CD14-positive monocyte (primary cell): ENCODE results near the gene LRRK2. TPM values are rescaled to one million over a fixed set of nuclear protein-coding genes. Genes with fewer than 3 reads are reported as not detected.
A peak's percentile ranks its signal among the peaks of the same experiment; 100 is the strongest.

ENCODE experiments used
- DNase-seq, 3 donors: peaks; one replicate each; pipeline ENCODE4 v3.0.0-alpha.2; 2011 to 2022
- H2AFZ ChIP-seq: 2 replicates; pipeline ENCODE4 v1.6.0; 2012; ENCODE audit warnings: mild to moderate bottlenecking, low read depth, low read length, inconsistent platforms; ENCODE audit not compliant: insufficient read depth, poor library complexity, severe bottlenecking
- H3K27ac ChIP-seq, 2 donors: 1 replicate in 1 of 2; 2 replicates in 1 of 2; pipeline ENCODE4 v1.5.1; 2012 to 2013; ENCODE audit warnings: low read length in 2 of 2, control low read depth in 1 of 2, inconsistent platforms in 1 of 2, low read depth in 1 of 2, mild to moderate bottlenecking in 1 of 2
- H3K27me3 ChIP-seq, 2 donors: one replicate each; pipeline versions ENCODE4 v1.6.0 to v1.6.1; 2011 to 2013; ENCODE audit warnings: low read length in 2 of 2; ENCODE audit not compliant: control insufficient read depth in 2 of 2, insufficient read depth in 2 of 2
- H3K36me3 ChIP-seq, 2 donors: replicated peaks in 1 of 2; 1 replicate in 1 of 2; 2 replicates in 1 of 2; pipeline versions ENCODE4 v1.5.1 to v1.6.1; 2012 to 2013; ENCODE audit warnings: low read length in 2 of 2, control low read depth in 1 of 2, inconsistent platforms in 1 of 2, mild to moderate bottlenecking in 1 of 2; ENCODE audit not compliant: insufficient read depth in 2 of 2, control insufficient read depth in 1 of 2
- H3K4me1 ChIP-seq, 2 donors: 1 replicate in 1 of 2; 2 replicates in 1 of 2; pipeline versions ENCODE4 v1.5.1 to v1.6.1; 2012 to 2013; ENCODE audit warnings: low read length in 2 of 2, control low read depth in 1 of 2, inconsistent platforms in 1 of 2, mild to moderate bottlenecking in 1 of 2, moderate library complexity in 1 of 2; ENCODE audit not compliant: insufficient read depth in 2 of 2, control insufficient read depth in 1 of 2
- H3K4me2 ChIP-seq: replicated peaks from 2 replicates; pipeline ENCODE3; 2012; ENCODE audit warnings: low read length, moderate library complexity, mild to moderate bottlenecking; ENCODE audit not compliant: poor library complexity, severe bottlenecking; ENCODE audit errors: extremely low read depth
- H3K4me3 ChIP-seq, 3 experiments: fragments of 200-600 bp in 1 of 3; sonication (generic) in 1 of 3; replicated peaks in 1 of 3; 1 replicate in 2 of 3; 2 replicates in 1 of 3; pipeline ENCODE4 v1.5.1; 2011 to 2013; ENCODE audit warnings: low read length in 3 of 3, mild to moderate bottlenecking in 3 of 3, control low read depth in 2 of 3, low read depth in 2 of 3, inconsistent platforms in 1 of 3, moderate library complexity in 1 of 3
- H3K79me2 ChIP-seq: 2 replicates; pipeline ENCODE4 v1.6.0; 2012; ENCODE audit warnings: mild to moderate bottlenecking, control low read depth, inconsistent platforms, low read length, moderate library complexity; ENCODE audit not compliant: insufficient read depth
- H3K9ac ChIP-seq: 2 replicates; pipeline ENCODE4 v1.6.0; 2017; ENCODE audit warnings: low read length, mild to moderate bottlenecking; ENCODE audit not compliant: insufficient read depth, poor library complexity, severe bottlenecking
- H3K9me3 ChIP-seq, 2 donors: replicated peaks in 1 of 2; 1 replicate in 1 of 2; 2 replicates in 1 of 2; pipeline versions ENCODE4 v1.5.1 to v1.6.1; 2012 to 2013; ENCODE audit warnings: low read length in 2 of 2, control low read depth in 1 of 2; ENCODE audit not compliant: control insufficient read depth in 1 of 2, insufficient read depth in 1 of 2
- H4K20me1 ChIP-seq: 2 replicates; pipeline ENCODE4 v1.6.0; 2012; ENCODE audit warnings: mild to moderate bottlenecking, low read length, control low read depth, moderate library complexity; ENCODE audit not compliant: insufficient read depth
- H3K27ac Mint-ChIP-seq, 7 donors: one replicate each; pipeline ENCODE4 v1.8.0; 2020; ENCODE audit warnings: mild to moderate bottlenecking in 7 of 7, mixed read lengths in 7 of 7, moderate library complexity in 6 of 7, inconsistent platforms in 2 of 7
- H3K27me3 Mint-ChIP-seq, 3 donors: one replicate each; pipeline ENCODE4 v1.8.0; 2021 to 2022; ENCODE audit warnings: low read depth in 3 of 3, mild to moderate bottlenecking in 3 of 3, mixed read lengths in 3 of 3, moderate library complexity in 3 of 3, inconsistent platforms in 1 of 3
- H3K36me3 Mint-ChIP-seq, 2 donors: one replicate each; pipeline ENCODE4 v1.8.0; 2020; ENCODE audit warnings: mixed read lengths in 2 of 2, inconsistent platforms in 1 of 2, mild to moderate bottlenecking in 1 of 2
- H3K4me1 Mint-ChIP-seq: one replicate; pipeline ENCODE4 v1.8.0; 2020; ENCODE audit warnings: mild to moderate bottlenecking, mixed read lengths
- H3K4me3 Mint-ChIP-seq, 2 donors: one replicate each; pipeline ENCODE4 v1.8.0; 2020; ENCODE audit warnings: mild to moderate bottlenecking in 2 of 2, mixed read lengths in 2 of 2, moderate library complexity in 1 of 2
- H3K9me3 Mint-ChIP-seq, 7 donors: one replicate each; pipeline ENCODE4 v1.8.0; 2020 to 2022; ENCODE audit warnings: mixed read lengths in 7 of 7, mild to moderate bottlenecking in 6 of 7, moderate library complexity in 6 of 7, inconsistent platforms in 2 of 7
- CTCF ChIP-seq: fragments of 200-600 bp; IDR thresholded peaks from one replicate; pipeline ENCODE4 v1.8.0; 2022; ENCODE audit warnings: antibody characterized with exemption, mild to moderate bottlenecking
- WGBS: methylation state at CpG from one replicate; pipeline ENCODE4 v1.1.5; 2013; ENCODE audit warnings: missing lambda C conversion rate; ENCODE audit not compliant: insufficient coverage; 5-methylcytosine and 5-hydroxymethylcytosine counted together
- intact Hi-C, 2 donors: fragments of 100-400 bp; cut with micrococcal nuclease; formaldehyde crosslinking; loops; one replicate each; pipeline versions ENCODE4 v1.15.0 to v1.15.1; 2023
- polyA minus RNA-seq: library from RNA; depleted of rRNA, polyadenylated mRNA; stranded (reverse); fragments of >200 nt; gene quantifications from 2 replicates; pipeline ENCODE4 v1.2.3, GENCODE V29; 2012
- polyA plus RNA-seq, 3 donors: library from polyadenylated mRNA; depleted of rRNA in 1 of 3; unstranded in 2 of 3; stranded (reverse) in 1 of 3; fragments of 300-500 nt in 2 of 3; fragments of >200 nt in 1 of 3; fragmentation: Illumina TruSeq in 2 of 3; gene quantifications; 1 replicate in 2 of 3; 2 replicates in 1 of 3; pipeline ENCODE4 v1.2.3, GENCODE V29; 2012 to 2021
- total RNA-seq, 12 experiments: library from RNA in 1 of 12; stranded (reverse) in 1 of 12; fragments of 120-200 nt in 1 of 12; gene quantifications; one replicate each; pipeline ENCODE4 v1.2.4 and lab custom pipeline; 2013 to 2026; ENCODE audit warnings: mixed read lengths in 6 of 12, inconsistent platforms in 1 of 12

The LRRK2 gene
- total RNA-seq (2013): 175 TPM
- 10 to 100 TPM; 47.7 to 67.2 (median 47.9) TPM for polyA plus RNA-seq
- 55.1 and 65.3 TPM in 2 replicates for polyA minus RNA-seq
- 43.8 to 729 (median 520) reads per million in 11 experiments for total RNA-seq (lab: John Stamatoyannopoulos, UW)

GRCh38 chr12:40224439-40225291, at the start of gene LRRK2:
Gene LRRK2, plus strand, starts transcription at chr12:40224997. Its CDS starts 135 bp downstream, at chr12:40225132.
- peak within 1 kb of the TSS; percentile 83 for H3K9ac ChIP-seq
- DNase-seq: peak; percentile 79 to 82 (median 79)
- no peak for TF ChIP-seq CTCF
- peaks cover 47% of the 10 kb centered on the region for H3K4me1 Mint-ChIP-seq
- no peaks in the 10 kb centered on the region for H3K36me3 ChIP-seq
- under 1% methylated on average over 68 of the region's 78 CpGs for WGBS
- H3K27me3 ChIP-seq: no peaks in the 10 kb centered on the region
- H4K20me1 ChIP-seq: peaks cover 29% of the 10 kb centered on the region
- peak within 1 kb of the TSS; percentile 90 for H3K4me2 ChIP-seq
- peak within 1 kb of the TSS; percentile 75 for H2AFZ ChIP-seq
- no peaks in the 10 kb centered on the region for H3K9me3 Mint-ChIP-seq
- peak within 1 kb of the TSS; percentile 89 to 98 for H3K4me3 Mint-ChIP-seq
- H3K9me3 ChIP-seq: no peaks in the 10 kb centered on the region
- H3K27me3 Mint-ChIP-seq: peaks cover 0 to 3% (median 0%) of the 10 kb centered on the region in 3 donors
- intact Hi-C loops: loop anchor here (2.0 to 5.0 kb wide), 4 partner anchors 16 to 117 kb away; partner anchors contain the start of gene SLC2A13 (in 1 of the 2)
- peaks cover 13 to 24% of the 10 kb centered on the region in 2 donors for H3K36me3 Mint-ChIP-seq
- H3K79me2 ChIP-seq: peaks cover 94% of the 10 kb centered on the region
- peak within 1 kb of the TSS; percentile 74 to 86 for H3K27ac ChIP-seq
- H3K4me1 ChIP-seq: peaks cover 40 to 73% of the 10 kb centered on the region in 2 donors
- peak within 1 kb of the TSS; percentile 93 to 99 (median 97) for H3K4me3 ChIP-seq
- H3K27ac Mint-ChIP-seq: peak within 1 kb of the TSS; percentile 96 to 99 (median 98)

DNA sequence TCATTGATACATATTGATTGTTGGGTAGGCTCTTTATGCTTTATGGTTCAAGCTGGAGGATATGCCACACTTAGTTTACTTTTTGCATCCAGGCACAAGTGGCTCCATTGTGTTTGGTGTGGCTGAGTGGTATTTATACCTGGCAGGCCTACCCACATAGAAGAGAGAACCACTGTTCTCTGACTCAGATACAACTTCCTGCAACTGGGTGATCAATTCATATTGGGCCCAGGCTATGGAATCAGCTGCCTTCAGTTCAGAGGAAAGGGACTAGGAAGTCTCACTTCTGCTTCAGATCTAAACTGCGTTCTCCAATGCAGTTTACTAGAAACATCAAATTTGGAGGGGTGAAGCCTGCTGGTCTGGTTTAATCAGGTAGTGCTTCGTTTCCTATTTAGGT, 49.8 kb upstream of the LRRK2 start:
- H3K9ac ChIP-seq: no peak overlapping the region
- Mint-ChIP-seq H3K27me3 (peaks cover 0 to 3% (median 1%) of the 10 kb centered on the region in 3 donors), H3K27ac (no peak overlapping the region), H3K9me3 (peaks cover 0 to 8% (median under 1%) of the 10 kb centered on the region in 7 donors), H3K4me3 (no peak overlapping the region), H3K4me1 (peaks cover 43% of the 10 kb centered on the region), H3K36me3 (peaks cover 0 to 2% of the 10 kb centered on the region in 2 donors)
- WGBS: no CpG with 5 or more reads among the region's 2 CpGs
- no peak overlapping the region for H2AFZ ChIP-seq
- DNase-seq: peak in 1 of 3 donors; percentile 29
- TF ChIP-seq CTCF: no peak
- no peaks in the 10 kb centered on the region for H3K27me3 ChIP-seq
- H3K4me1 ChIP-seq: peaks cover 24 to 27% of the 10 kb centered on the region in 2 donors
- H3K79me2 ChIP-seq: no peaks in the 10 kb centered on the region
- H3K4me3 ChIP-seq: no peak overlapping the region
- no peak overlapping the region for H3K4me2 ChIP-seq
- no peaks in the 10 kb centered on the region for H3K36me3 ChIP-seq
- no peak overlapping the region for H3K27ac ChIP-seq
- peaks cover 1% of the 10 kb centered on the region in 2 donors for H3K9me3 ChIP-seq
- no peaks in the 10 kb centered on the region for H4K20me1 ChIP-seq
- intact Hi-C loops: no loop called here
